NB4 (cell line): ENCODE data around the gene FMN1.

Experiments used
- DNase-seq: peaks from one replicate; pipeline ENCODE4 v3.0.0; 2010; ENCODE audit warnings: low read depth
- H3K4me3 ChIP-seq: one replicate; pipeline ENCODE4 v1.5.1; 2011; ENCODE audit warnings: mild to moderate bottlenecking, low read depth, low read length, moderate library complexity
- MAX ChIP-seq: IDR thresholded peaks from 2 replicates; pipeline ENCODE4 v1.6.1; 2011; ENCODE audit warnings: low read depth, low read length
- MYC ChIP-seq: IDR thresholded peaks from 2 replicates; pipeline ENCODE4 v1.6.1; 2011; ENCODE audit warnings: low read depth, low read length
- POLR2A ChIP-seq: IDR thresholded peaks from 2 replicates; pipeline ENCODE4 v1.6.1; 2011; ENCODE audit warnings: mild to moderate bottlenecking; ENCODE audit not compliant: insufficient read length; ENCODE audit errors: extremely low read depth
- TF ChIP-seq, protein P1 (sequence below): IDR thresholded peaks from one replicate; pipeline ENCODE4 v1.5.1; 2012; ENCODE audit warnings: low read depth, low read length

The FMN1 gene

GRCh38 chr15:32974691-32975090 is 219.8 kb downstream of the FMN1 start:
- TF ChIP-seq, protein P1, sequence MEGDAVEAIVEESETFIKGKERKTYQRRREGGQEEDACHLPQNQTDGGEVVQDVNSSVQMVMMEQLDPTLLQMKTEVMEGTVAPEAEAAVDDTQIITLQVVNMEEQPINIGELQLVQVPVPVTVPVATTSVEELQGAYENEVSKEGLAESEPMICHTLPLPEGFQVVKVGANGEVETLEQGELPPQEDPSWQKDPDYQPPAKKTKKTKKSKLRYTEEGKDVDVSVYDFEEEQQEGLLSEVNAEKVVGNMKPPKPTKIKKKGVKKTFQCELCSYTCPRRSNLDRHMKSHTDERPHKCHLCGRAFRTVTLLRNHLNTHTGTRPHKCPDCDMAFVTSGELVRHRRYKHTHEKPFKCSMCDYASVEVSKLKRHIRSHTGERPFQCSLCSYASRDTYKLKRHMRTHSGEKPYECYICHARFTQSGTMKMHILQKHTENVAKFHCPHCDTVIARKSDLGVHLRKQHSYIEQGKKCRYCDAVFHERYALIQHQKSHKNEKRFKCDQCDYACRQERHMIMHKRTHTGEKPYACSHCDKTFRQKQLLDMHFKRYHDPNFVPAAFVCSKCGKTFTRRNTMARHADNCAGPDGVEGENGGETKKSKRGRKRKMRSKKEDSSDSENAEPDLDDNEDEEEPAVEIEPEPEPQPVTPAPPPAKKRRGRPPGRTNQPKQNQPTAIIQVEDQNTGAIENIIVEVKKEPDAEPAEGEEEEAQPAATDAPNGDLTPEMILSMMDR, result no peak
- TF ChIP-seq POLR2A (no peak), MYC (no peak), MAX (no peak)
- DNase-seq, result no peak

GRCh38 chr15:32972686-32973085 is 221.8 kb downstream of the FMN1 start:
- DNase-seq, result no peak
- TF ChIP-seq POLR2A, result no peak
- TF ChIP-seq, protein P1, result no peak
- H3K4me3 ChIP-seq, result no peak overlapping the region

More at GRCh38 chr15:32974691-32975090, 219.8 kb downstream of the FMN1 start:
- no peak overlapping the region for H3K4me3 ChIP-seq

GRCh38 chr15:32970847-32971246 is 223.7 kb downstream of the FMN1 start:
- no peak overlapping the region for H3K4me3 ChIP-seq
- no peak for DNase-seq
- no peak for TF ChIP-seq MYC
- TF ChIP-seq, protein P1, result no peak
- TF ChIP-seq MAX, result no peak
- no peak for TF ChIP-seq POLR2A

DNA sequence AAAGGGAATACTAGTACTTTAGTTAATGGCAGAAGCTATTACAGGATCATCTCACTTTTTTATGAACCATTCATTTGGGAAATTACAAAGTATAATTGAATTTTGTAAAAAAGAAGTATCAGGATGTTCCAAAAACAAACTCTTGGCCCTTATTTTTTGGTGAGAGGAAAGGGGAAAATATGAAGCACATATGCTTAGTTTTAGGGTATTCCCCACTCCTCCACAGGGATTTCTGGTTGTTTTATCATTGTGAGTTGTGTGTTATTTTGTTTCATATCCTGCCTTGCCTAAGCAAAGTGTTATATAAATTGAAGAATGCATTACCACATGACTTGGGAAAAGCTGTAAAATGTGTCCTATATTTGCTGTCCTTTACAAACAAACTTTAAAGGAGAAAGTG is 227.0 kb downstream of the FMN1 start:
- TF ChIP-seq POLR2A (no peak), MAX (no peak), MYC (no peak)
- TF ChIP-seq, protein P1, result no peak
- H3K4me3 ChIP-seq, result no peak overlapping the region
- no peak for DNase-seq

DNA sequence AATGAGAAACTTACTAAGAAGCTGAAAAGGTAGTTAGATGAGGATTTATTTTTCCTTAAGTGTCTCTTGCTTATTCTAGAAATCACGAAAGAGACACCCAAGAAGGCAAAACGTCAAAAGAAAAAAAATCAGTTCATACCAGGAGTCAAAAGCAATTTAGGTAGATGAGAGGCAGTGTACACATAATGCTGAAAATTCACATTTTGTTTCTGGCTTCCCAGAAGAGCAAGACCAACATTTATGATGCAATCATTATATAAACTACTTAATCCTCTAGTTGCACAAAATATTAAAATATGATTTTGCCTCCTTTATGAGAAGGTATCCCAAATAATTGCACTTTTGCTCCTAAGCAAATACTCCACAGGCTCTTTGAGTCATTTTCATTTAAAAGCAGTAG is 228.0 kb downstream of the FMN1 start:
- no peak for DNase-seq
- TF ChIP-seq POLR2A, result no peak
- no peak for TF ChIP-seq MYC
- TF ChIP-seq, protein P1, result no peak
- TF ChIP-seq MAX, result no peak
- no peak overlapping the region for H3K4me3 ChIP-seq

DNA sequence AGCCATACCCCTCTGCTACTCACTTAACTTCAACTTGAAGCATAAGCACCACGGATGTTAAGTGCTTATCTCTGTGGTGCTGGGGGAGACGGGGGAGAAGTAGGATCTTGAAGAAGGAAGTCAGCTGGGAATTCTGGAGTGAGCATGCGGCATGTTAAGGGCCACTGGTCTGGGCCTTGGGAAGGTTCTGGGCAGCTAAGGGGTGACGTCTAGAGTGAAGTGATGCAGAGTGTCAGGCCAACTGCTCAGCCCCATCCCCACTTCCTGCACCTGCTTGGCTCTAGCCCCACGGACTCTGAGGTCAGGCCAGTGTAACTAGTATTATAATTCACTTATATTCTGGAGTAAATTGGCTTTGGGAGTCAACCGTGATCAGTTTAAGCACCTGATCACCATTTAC is 228.6 kb downstream of the FMN1 start:
- no peak for DNase-seq
- H3K4me3 ChIP-seq, result no peak overlapping the region
- TF ChIP-seq MYC (no peak), POLR2A (no peak), MAX (no peak)
- TF ChIP-seq, protein P1, result no peak
